Thoracic aorta (tissue), 2 donors: ENCODE results near the gene HAUS6. TPM values are rescaled to one million over a fixed set of nuclear protein-coding genes. Genes with fewer than 3 reads are reported as not detected.

Source experiments
- ATAC-seq: fragments of 150-250 bp; one replicate; pipeline ENCODE4 v1.8.0; 2017; ENCODE audit warnings: low read depth; ENCODE audit not compliant: insufficient number of reproducible peaks, low FRiP score
- DNase-seq: peaks from one replicate; pipeline ENCODE4 v3.0.0-alpha.2; 2020; ENCODE audit warnings: low spot score
- H3K27ac ChIP-seq, 2 donors: fragments of 200-600 bp; sonication (generic); 1 replicate in 1 of 2; 2 replicates in 1 of 2; pipeline ENCODE4 v1.5.1; 2016; ENCODE audit warnings: mild to moderate bottlenecking in 2 of 2, moderate library complexity in 2 of 2
- H3K27me3 ChIP-seq: fragments of 200-600 bp; sonication (generic); replicated peaks from 2 replicates; pipeline ENCODE4 v1.6.0; 2016; ENCODE audit warnings: mild to moderate bottlenecking; ENCODE audit not compliant: insufficient read depth
- H3K36me3 ChIP-seq: fragments of 200-600 bp; sonication (generic); one replicate; pipeline ENCODE4 v1.5.1; 2016
- H3K4me1 ChIP-seq, 2 donors: fragments of 200-600 bp; sonication (generic); 1 replicate in 1 of 2; 2 replicates in 1 of 2; pipeline versions ENCODE4 v1.5.1 to v1.6.0; 2016; ENCODE audit warnings: low read depth in 2 of 2, mild to moderate bottlenecking in 1 of 2; ENCODE audit not compliant: control insufficient read depth in 1 of 2
- H3K4me3 ChIP-seq: fragments of 200-600 bp; sonication (generic); 2 replicates; pipeline ENCODE4 v1.5.1; 2016; ENCODE audit warnings: mild to moderate bottlenecking
- H3K9me3 ChIP-seq: fragments of 200-600 bp; sonication (generic); 2 replicates; pipeline ENCODE4 v1.5.1; 2016
- total RNA-seq, 2 donors: library from RNA; depleted of rRNA; stranded (reverse); fragments of >200 nt; gene quantifications; one replicate each; pipeline versions ENCODE4 v1.1.0 to v1.2.3, GENCODE V29; 2016
- TF ChIP-seq, protein P1 (sequence below): fragments of 200-600 bp; sonication (generic); IDR thresholded peaks from one replicate; pipeline ENCODE4 v1.5.1; 2019; ENCODE audit warnings: antibody characterized with exemption

The HAUS6 gene
- total RNA-seq, 2 donors from 2014 or later = 5.4 to 7.0 TPM

DNA sequence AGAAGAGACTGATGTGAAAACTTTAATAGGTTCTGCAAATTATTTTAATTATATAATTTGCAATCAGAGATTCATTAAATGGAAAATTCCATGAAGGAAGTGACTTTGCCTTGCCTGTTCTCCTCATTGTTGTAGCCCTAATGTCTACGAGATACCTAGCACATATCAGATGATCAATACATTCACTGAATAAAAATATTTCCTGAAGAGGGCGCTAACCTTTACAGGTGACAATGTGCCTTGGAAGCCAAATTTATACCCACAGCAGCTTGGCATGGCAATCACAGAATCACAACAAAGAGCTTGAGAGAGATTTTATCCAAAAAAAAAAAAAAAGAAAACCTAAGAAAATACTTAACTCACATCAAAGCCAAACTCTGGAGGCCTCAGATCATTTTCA is 17.4 kb downstream of the HAUS6 start:
- Histone ChIP-seq H3K9me3 (no peaks in the 10 kb centered on the region), H3K4me1 (no peaks in the 10 kb centered on the region), H3K27me3 (no peaks in the 10 kb centered on the region), H3K27ac (no peak overlapping the region), H3K36me3 (peaks cover 9% of the 10 kb centered on the region), H3K4me3 (no peak overlapping the region)
- DNase-seq (no peak), ATAC-seq (no peak)
- TF ChIP-seq, protein P1, sequence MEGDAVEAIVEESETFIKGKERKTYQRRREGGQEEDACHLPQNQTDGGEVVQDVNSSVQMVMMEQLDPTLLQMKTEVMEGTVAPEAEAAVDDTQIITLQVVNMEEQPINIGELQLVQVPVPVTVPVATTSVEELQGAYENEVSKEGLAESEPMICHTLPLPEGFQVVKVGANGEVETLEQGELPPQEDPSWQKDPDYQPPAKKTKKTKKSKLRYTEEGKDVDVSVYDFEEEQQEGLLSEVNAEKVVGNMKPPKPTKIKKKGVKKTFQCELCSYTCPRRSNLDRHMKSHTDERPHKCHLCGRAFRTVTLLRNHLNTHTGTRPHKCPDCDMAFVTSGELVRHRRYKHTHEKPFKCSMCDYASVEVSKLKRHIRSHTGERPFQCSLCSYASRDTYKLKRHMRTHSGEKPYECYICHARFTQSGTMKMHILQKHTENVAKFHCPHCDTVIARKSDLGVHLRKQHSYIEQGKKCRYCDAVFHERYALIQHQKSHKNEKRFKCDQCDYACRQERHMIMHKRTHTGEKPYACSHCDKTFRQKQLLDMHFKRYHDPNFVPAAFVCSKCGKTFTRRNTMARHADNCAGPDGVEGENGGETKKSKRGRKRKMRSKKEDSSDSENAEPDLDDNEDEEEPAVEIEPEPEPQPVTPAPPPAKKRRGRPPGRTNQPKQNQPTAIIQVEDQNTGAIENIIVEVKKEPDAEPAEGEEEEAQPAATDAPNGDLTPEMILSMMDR = no peak

DNA sequence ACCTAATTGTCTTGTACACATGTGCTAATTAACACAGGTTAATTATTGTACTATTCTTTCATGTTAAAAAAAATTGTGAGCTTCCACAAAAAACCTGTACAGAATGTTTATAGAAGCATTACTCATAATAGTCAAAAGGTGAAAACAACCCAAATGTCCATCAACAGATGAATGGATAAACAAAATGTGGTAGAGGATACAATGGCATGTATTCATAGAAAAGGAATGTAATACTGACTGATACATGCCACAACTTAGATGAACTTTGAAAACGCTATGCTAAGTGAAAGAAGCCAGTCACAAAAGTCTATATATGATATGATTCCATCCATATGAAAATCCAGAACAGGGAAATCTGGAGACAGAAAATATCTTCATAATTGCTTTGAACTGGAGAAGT is 27.9 kb downstream of the HAUS6 start:
- H3K36me3 ChIP-seq = peaks cover 21% of the 10 kb centered on the region

GRCh38 chr9:19074229-19074628 is 28.5 kb downstream of the HAUS6 start:
- Histone ChIP-seq H3K27me3 (no peaks in the 10 kb centered on the region), H3K4me3 (no peak overlapping the region), H3K9me3 (no peaks in the 10 kb centered on the region), H3K4me1 (no peaks in the 10 kb centered on the region), H3K27ac (no peak overlapping the region), H3K36me3 (peaks cover 23% of the 10 kb centered on the region)
- DNase-seq = no peak
- TF ChIP-seq, protein P1 = no peak
- no peak for ATAC-seq

More for the DNA sequence above, 27.9 kb downstream of the HAUS6 start:
- Histone ChIP-seq H3K4me1 (no peaks in the 10 kb centered on the region), H3K27me3 (no peaks in the 10 kb centered on the region), H3K27ac (no peak overlapping the region), H3K9me3 (no peaks in the 10 kb centered on the region), H3K4me3 (no peak overlapping the region)
- ATAC-seq (no peak), DNase-seq (no peak)
- TF ChIP-seq, protein P1 = no peak

DNA sequence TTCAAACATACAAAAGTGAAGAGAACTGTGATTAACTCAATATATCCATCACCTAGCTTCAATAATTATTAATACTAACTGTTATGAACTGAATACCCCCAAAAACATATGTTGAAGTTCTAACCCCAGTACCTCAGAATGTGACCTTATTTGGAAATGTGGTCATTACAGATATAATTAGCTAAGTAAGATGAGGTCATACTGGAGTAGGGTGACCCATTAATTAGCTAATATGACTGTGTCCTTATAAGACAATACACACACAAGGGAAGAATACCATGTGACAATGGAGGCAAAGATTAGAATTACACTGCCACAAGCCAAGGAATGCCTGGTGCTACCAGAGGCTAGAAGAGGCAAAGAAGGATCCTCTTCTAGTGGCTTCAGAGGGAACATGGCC is 45.7 kb downstream of the HAUS6 start:
- DNase-seq = no peak
- TF ChIP-seq, protein P1 = no peak

DNA sequence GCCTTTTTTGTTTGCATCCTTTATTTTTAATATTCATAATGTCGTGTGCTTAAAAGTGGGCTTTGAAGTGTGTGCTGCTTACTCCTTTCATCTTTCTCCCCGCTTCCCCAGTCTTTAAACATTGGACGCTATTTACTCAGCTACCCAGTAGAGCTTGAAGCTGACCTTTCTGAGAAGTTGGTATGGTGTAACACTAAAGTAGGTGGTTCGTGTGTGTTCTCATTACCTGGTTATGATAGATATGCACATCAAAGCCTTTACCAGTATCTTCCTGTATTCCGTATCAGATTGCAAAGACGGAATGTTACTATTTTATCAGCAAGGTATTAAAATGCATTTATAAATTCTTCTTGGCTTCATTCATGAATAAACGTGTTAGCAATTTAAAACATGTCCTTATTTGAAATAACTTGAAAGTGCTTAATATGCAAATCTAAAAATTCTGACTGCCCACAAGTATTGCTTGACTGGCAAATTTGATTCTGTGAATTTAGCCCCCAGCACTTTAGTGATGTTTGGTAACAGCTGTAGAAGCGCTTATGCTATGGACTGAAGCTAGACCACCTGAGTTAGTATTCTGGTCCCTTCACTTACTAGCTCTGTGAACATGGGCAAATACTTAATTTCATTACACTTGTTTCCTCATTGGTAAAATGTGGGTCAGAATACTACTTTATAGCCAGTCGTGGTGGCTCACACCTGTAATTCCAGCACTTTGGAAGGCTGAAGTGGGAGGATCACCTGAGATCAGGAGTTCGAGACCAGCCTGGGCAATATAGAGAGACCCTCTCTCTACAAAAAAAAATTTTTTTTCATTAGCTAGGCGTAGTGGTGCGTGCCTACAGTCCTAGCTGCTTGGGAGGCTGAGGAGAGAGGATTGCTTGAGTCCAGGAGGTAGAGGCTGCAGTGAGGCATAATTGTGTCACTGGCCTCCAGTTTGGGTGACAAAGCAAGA is 51.8 kb downstream of the HAUS6 start:
- no peak for ATAC-seq

More for the DNA sequence above, 45.7 kb downstream of the HAUS6 start:
- H3K4me3 ChIP-seq = no peak overlapping the region
- peaks cover 7% of the 10 kb centered on the region for H3K36me3 ChIP-seq
- no peak for ATAC-seq
- peaks cover 4 to 12% of the 10 kb centered on the region in 2 donors for H3K4me1 ChIP-seq
- H3K27me3 ChIP-seq = no peaks in the 10 kb centered on the region
- no peaks in the 10 kb centered on the region for H3K9me3 ChIP-seq
- no peak overlapping the region for H3K27ac ChIP-seq

More for the DNA sequence above, 51.8 kb downstream of the HAUS6 start:
- no peak for DNase-seq
- peak overlapping the region; percentile 93 to 97 for H3K27ac ChIP-seq
- peaks cover 24 to 42% of the 10 kb centered on the region in 2 donors for H3K4me1 ChIP-seq
- TF ChIP-seq, protein P1 = no peak
- no peaks in the 10 kb centered on the region for H3K36me3 ChIP-seq
- peak overlapping the region; percentile 92 for H3K4me3 ChIP-seq
- H3K9me3 ChIP-seq = no peaks in the 10 kb centered on the region
- no peaks in the 10 kb centered on the region for H3K27me3 ChIP-seq
